Gastrocnemius medialis (tissue), 4 donors: ENCODE data around the gene SLC7A6. TPM values are rescaled to one million over a fixed set of nuclear protein-coding genes. Genes with fewer than 3 reads are reported as not detected.
A peak's percentile ranks its signal among the peaks of the same experiment; 100 is the strongest.

Experiments
- ATAC-seq, 2 donors: fragments of 150-250 bp; one replicate each; pipeline ENCODE4 v1.9.1; 2016
- DNase-seq, 2 donors: peaks; one replicate each; pipeline ENCODE4 v3.0.0-alpha.2; 2019
- H3K27ac ChIP-seq, 4 donors: fragments of 200-600 bp; sonication (generic); 1 replicate in 1 of 4; 2 replicates in 3 of 4; pipeline ENCODE4 v1.5.1; 2016 to 2018; ENCODE audit warnings: mild to moderate bottlenecking in 2 of 4, moderate library complexity in 1 of 4
- H3K27me3 ChIP-seq, 3 donors: fragments of 200-600 bp; sonication (generic) in 2 of 3; 1 replicate in 1 of 3; 2 replicates in 2 of 3; pipeline versions ENCODE4 v1.5.1 to v1.6.0; 2016 to 2019; ENCODE audit warnings: mild to moderate bottlenecking in 1 of 3, moderate library complexity in 1 of 3
- H3K36me3 ChIP-seq, 2 donors: fragments of 200-600 bp; sonication (generic) in 1 of 2; one replicate each; pipeline ENCODE4 v1.5.1; 2017 to 2018
- H3K4me1 ChIP-seq, 2 donors: fragments of 200-600 bp; sonication (generic) in 1 of 2; one replicate each; pipeline ENCODE4 v1.5.1; 2016 to 2017; ENCODE audit warnings: mild to moderate bottlenecking in 2 of 2
- H3K4me3 ChIP-seq, 4 donors: fragments of 200-600 bp; sonication (generic) in 3 of 4; 1 replicate in 1 of 4; 2 replicates in 3 of 4; pipeline ENCODE4 v1.5.1; 2016 to 2019; ENCODE audit warnings: mild to moderate bottlenecking in 2 of 4
- H3K9me3 ChIP-seq, 3 donors: fragments of 200-600 bp; sonication (generic) in 2 of 3; 1 replicate in 1 of 3; 2 replicates in 2 of 3; pipeline ENCODE4 v1.5.1; 2016 to 2019
- CTCF ChIP-seq, 5 experiments: fragments of 450-650 bp in 3 of 5; fragments of 200-600 bp in 2 of 5; sonication (generic) in 2 of 5; IDR thresholded peaks in 4 of 5; conservative IDR thresholded peaks in 1 of 5; 1 replicate in 4 of 5; 2 replicates in 1 of 5; pipeline ENCODE4 v1.5.1; 2016 to 2019; ENCODE audit warnings: antibody characterized with exemption in 5 of 5, mild to moderate bottlenecking in 3 of 5, moderate library complexity in 3 of 5
- POLR2A ChIP-seq, 2 donors: fragments of 450-650 bp; IDR thresholded peaks; one replicate each; pipeline ENCODE4 v1.6.1; 2017; ENCODE audit warnings: antibody characterized with exemption in 2 of 2, mild to moderate bottlenecking in 2 of 2, moderate library complexity in 2 of 2
- in situ Hi-C, 4 donors: fragments of 200-750 bp; cut with MboI; loops; one replicate each; pipeline versions ENCODE4 v1.15.0 to v1.8.0; 2017; ENCODE audit warnings: low sequenced_read_pairs in 4 of 4
- intact Hi-C: fragments of 100-400 bp; cut with DNase I; formaldehyde crosslinking; loops from one replicate; pipeline ENCODE4 v1.15.1; 2023; ENCODE audit warnings: low total_unique reads
- total RNA-seq, 4 donors: library from RNA; depleted of rRNA; stranded (reverse); fragments of >200 nt; gene quantifications; one replicate each; pipeline versions ENCODE4 v1.1.0 to v1.2.3, GENCODE V29; 2016

SLC7A6 gene
- total RNA-seq, 4 donors from 2014 or later: 97.3 to 205 (median 117) TPM

- no peaks in the 10 kb centered on the region for H3K27me3 ChIP-seq
- peak overlapping the region; percentile 22 to 88 (median 34) for H3K4me3 ChIP-seq
- peak overlapping the region; percentile 95 to 100 (median 99) for H3K27ac ChIP-seq
- ATAC-seq (no peak), DNase-seq (no peak)
- no peaks in the 10 kb centered on the region for H3K9me3 ChIP-seq
- in situ Hi-C loops (loop anchor here in 1 of 4 donors (25.0 kb wide), 1 partner anchor 436 kb away; the partner anchor contains the start of genes RANBP10 and TSNAXIP1), intact Hi-C loops (loop anchor here (5.0 kb wide), 1 partner anchor 64 kb away; the partner anchor contains the start of genes PRMT7 and SLC7A6OS)
- TF ChIP-seq CTCF (IDR thresholded peaks at IDR 0.05 in 4 of 5, conservative IDR thresholded peaks at IDR 0.05 in 1 of 5): no peak
- no peak for TF ChIP-seq POLR2A (IDR thresholded peaks at IDR 0.05)
- H3K36me3 ChIP-seq: peaks cover 0 to 24% of the 10 kb centered on the region in 2 donors
- H3K4me1 ChIP-seq: peaks cover 67 to 75% of the 10 kb centered on the region in 2 donors
Observed at GRCh38 chr16:68247932-68248331, 16.4 kb upstream of the SLC7A6 start.

- no peak for DNase-seq
- TF ChIP-seq CTCF (IDR thresholded peaks at IDR 0.05 in 4 of 5, conservative IDR thresholded peaks at IDR 0.05 in 1 of 5): no peak
- TF ChIP-seq POLR2A (IDR thresholded peaks at IDR 0.05): no peak
- no peaks in the 10 kb centered on the region for H3K9me3 ChIP-seq
- no peak for ATAC-seq
- H3K4me1 ChIP-seq: peaks cover 77 to 84% of the 10 kb centered on the region in 2 donors
- H3K4me3 ChIP-seq: no peak overlapping the region
- in situ Hi-C loops (loop anchor here in 1 of 4 donors (25.0 kb wide), 1 partner anchor 437 kb away; the partner anchor contains the start of genes RANBP10 and TSNAXIP1), intact Hi-C loops (loop anchor here (5.0 kb wide), 1 partner anchor 63 kb away; the partner anchor contains the start of genes PRMT7 and SLC7A6OS)
- peaks cover 0 to 39% of the 10 kb centered on the region in 2 donors for H3K36me3 ChIP-seq
- no peaks in the 10 kb centered on the region for H3K27me3 ChIP-seq
- H3K27ac ChIP-seq: peak overlapping the region; percentile 95 to 100 (median 99)
Observed at GRCh38 chr16:68249371-68249770, 15.0 kb upstream of the SLC7A6 start.

- peaks cover 0 to 55% of the 10 kb centered on the region in 2 donors for H3K36me3 ChIP-seq
Observed at GRCh38 chr16:68250951-68251350, 13.4 kb upstream of the SLC7A6 start.

GRCh38 chr16:68251832-68252231 is 12.5 kb upstream of the SLC7A6 start:
- Histone ChIP-seq H3K27ac (peak overlapping the region; percentile 95 to 100 (median 99)), H3K4me1 (peaks cover 81 to 84% of the 10 kb centered on the region in 2 donors), H3K9me3 (no peaks in the 10 kb centered on the region), H3K4me3 (no peak overlapping the region), H3K27me3 (no peaks in the 10 kb centered on the region), H3K36me3 (peaks cover 0 to 59% of the 10 kb centered on the region in 2 donors)
- ATAC-seq: peak; percentile 81 to 82
- in situ Hi-C loops (no loop called here), intact Hi-C loops (no loop called here)
- TF ChIP-seq POLR2A (IDR thresholded peaks at IDR 0.05) (peak; percentile 81 to 91), CTCF (IDR thresholded peaks at IDR 0.05 in 4 of 5, conservative IDR thresholded peaks at IDR 0.05 in 1 of 5) (no peak)
- DNase-seq: peak; percentile 82 to 91

More at GRCh38 chr16:68250951-68251350, 13.4 kb upstream of the SLC7A6 start:
- TF ChIP-seq CTCF (IDR thresholded peaks at IDR 0.05 in 4 of 5, conservative IDR thresholded peaks at IDR 0.05 in 1 of 5) (no peak), POLR2A (IDR thresholded peaks at IDR 0.05) (no peak)
- ATAC-seq (no peak), DNase-seq (no peak)
- intact Hi-C loops: no loop called here
- Histone ChIP-seq H3K4me1 (peaks cover 86% of the 10 kb centered on the region in 2 donors), H3K9me3 (no peaks in the 10 kb centered on the region), H3K27me3 (no peaks in the 10 kb centered on the region), H3K4me3 (no peak overlapping the region), H3K27ac (peak overlapping the region; percentile 95 to 100 (median 99))
- in situ Hi-C loops: no loop called here
